Upper lobe of left lung (tissue), 6 donors: ENCODE data around the gene ZNF778. TPM values are rescaled to one million over a fixed set of nuclear protein-coding genes. Genes with fewer than 3 reads are reported as not detected.
A peak's percentile ranks its signal among the peaks of the same experiment; 100 is the strongest.
"Not testable (repeated sequence)": the region's sequence is repeated elsewhere in the genome, so short reads cannot be mapped to it uniquely, and the experiment has no call there.

ENCODE experiments used
- ATAC-seq, 2 donors: fragments of 200-7000 bp; cut with Tn5 transposase; one replicate each; pipeline ENCODE4 v1.9.1; 2022; ENCODE audit warnings: mild to moderate bottlenecking in 2 of 2, moderate library complexity in 2 of 2; ENCODE audit not compliant: low FRiP score in 2 of 2
- DNase-seq, 2 donors: peaks; one replicate each; pipeline ENCODE4 v3.0.0-alpha.2; 2019 to 2020
- H3K27ac ChIP-seq, 4 donors: fragments of 200-600 bp; sonication (generic); one replicate each; pipeline ENCODE4 v1.5.1; 2016 to 2019
- H3K27me3 ChIP-seq, 4 donors: fragments of 200-600 bp; sonication (generic); one replicate each; pipeline ENCODE4 v1.5.1; 2017 to 2019
- H3K36me3 ChIP-seq, 4 donors: fragments of 200-600 bp; sonication (generic); one replicate each; pipeline ENCODE4 v1.5.1; 2016 to 2019
- H3K4me1 ChIP-seq, 4 donors: fragments of 200-600 bp; sonication (generic); one replicate each; pipeline ENCODE4 v1.5.1; 2018 to 2019
- H3K4me3 ChIP-seq, 4 donors: fragments of 200-600 bp; sonication (generic); one replicate each; pipeline ENCODE4 v1.5.1; 2017 to 2019; ENCODE audit warnings: mild to moderate bottlenecking in 2 of 4, moderate library complexity in 1 of 4
- H3K9me3 ChIP-seq, 4 donors: fragments of 200-600 bp; sonication (generic); one replicate each; pipeline ENCODE4 v1.5.1; 2018 to 2019
- EP300 ChIP-seq, 4 donors: sonication (generic); formaldehyde crosslinking; IDR thresholded peaks; one replicate each; pipeline ENCODE4 v1.5.1; 2017; ENCODE audit warnings: antibody characterized with exemption in 4 of 4, control low read depth in 2 of 4
- POLR2A ChIP-seq, 4 donors: fragments of 450-650 bp; IDR thresholded peaks; one replicate each; pipeline ENCODE4 v1.5.1; 2016 to 2017; ENCODE audit warnings: antibody characterized with exemption in 4 of 4, mild to moderate bottlenecking in 2 of 4
- POLR2AphosphoS5 ChIP-seq, 2 donors: sonication (generic); formaldehyde crosslinking; IDR thresholded peaks; one replicate each; pipeline ENCODE4 v1.5.1; 2017; ENCODE audit warnings: antibody characterized with exemption in 2 of 2
- WGBS, 2 donors: methylation state at CpG; one replicate each; pipeline ENCODE4 v1.1.5; 2017 to 2018; 5-methylcytosine and 5-hydroxymethylcytosine counted together
- total RNA-seq, 6 donors: library from RNA; depleted of rRNA in 4 of 6; stranded (reverse); fragments of >200 nt in 4 of 6; gene quantifications; one replicate each; pipeline versions ENCODE4 v1.1.0 to v1.2.1, GENCODE V29; 2016 to 2021
- TF ChIP-seq, protein P1 (sequence below), 6 experiments: fragments of 450-650 bp in 4 of 6; fragments of 200-600 bp in 2 of 6; sonication (generic) in 2 of 6; IDR thresholded peaks; one replicate each; pipeline ENCODE4 v1.5.1; 2016 to 2019; ENCODE audit warnings: antibody characterized with exemption in 6 of 6
- donor health status: DM: no; HTN: no; CAD: no; lungs with moderate emphysema.
- donor health status: DM: no; HTN: yes; CAD: no; lungs with severe emphysema.

The ZNF778 gene
- total RNA-seq, 6 donors from 2014 or later: 12.3 to 50.1 (median 17.7) TPM

DNA sequence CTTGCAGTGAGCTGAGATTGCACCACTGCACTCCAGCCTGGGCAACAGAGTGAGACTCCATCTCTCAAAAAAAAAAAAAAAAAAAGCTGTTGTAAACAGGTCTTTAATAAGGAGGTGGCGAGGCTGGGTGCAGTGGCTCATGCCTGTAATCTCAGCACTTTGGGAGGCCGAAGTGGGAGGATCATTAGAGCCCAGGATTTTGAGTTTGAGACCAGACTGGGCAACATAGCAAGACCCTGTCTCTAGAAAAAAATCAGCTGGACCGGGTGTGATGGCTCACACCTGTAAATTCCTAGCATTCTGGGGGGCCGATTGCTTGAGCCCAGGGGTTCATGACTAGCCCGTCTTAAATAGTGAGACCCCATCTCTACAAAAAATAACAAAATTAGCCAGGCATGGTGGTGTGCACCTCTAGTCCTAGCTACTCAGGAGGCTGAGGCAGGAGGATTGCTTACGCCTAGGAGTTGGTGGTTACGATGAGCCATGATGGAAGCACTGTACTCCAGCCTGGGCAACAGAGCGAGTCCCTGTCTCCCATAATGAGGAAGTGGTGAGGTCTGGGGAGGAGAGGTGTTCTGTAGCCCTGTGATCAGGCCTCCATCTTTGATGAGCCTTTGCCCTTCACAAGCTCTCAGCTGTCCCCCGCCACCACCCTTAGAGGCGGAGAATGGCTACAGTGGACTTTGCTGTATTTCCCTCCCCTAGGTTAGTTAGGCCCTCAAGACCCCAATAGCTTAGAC is 36.2 kb downstream of the ZNF778 start:
- WGBS, 2 donors: 92% methylated on average over 10 of the region's 10 CpGs
- no peak for DNase-seq
- peaks cover 0 to 1% (median 0%) of the 10 kb centered on the region in 4 donors for H3K9me3 ChIP-seq

DNA sequence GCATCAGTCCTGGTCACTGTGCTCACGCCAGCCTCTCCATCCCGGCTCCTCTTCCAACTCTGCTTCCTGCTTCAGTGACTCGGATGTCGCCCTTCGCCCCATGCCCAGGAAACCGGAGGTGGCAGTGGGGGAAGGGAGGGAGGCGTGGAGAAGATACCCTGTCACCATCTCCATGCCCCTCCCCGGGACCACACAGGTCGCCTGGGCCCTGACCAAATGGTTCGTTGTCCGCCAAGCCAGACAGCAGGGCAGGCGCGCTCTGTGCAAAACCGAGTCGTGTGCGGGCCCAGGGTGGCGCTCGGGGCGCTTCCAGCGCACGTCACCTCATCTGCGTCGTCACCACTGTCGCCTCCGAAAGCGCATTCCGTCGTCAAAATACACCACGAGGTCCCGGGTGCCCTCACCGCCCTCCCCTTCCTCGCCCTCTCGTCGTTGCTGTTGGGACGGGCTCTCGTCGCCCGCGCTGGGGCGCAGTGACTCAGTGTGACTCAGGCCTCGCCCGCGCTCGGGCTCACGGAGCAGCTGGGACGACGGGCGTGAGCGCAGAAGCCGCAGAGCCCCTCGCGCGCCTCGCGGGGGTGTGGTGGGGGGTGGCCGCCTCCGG is 39.2 kb downstream of the ZNF778 start:
- H3K4me1 ChIP-seq: peaks cover 15 to 26% (median 18%) of the 10 kb centered on the region in 4 donors
- WGBS, 2 donors: 6 to 15% methylated on average over 7 to 21 of the region's 57 CpGs
- peak; percentile 79 to 93 for ATAC-seq
- peaks cover 0 to 11% (median 3%) of the 10 kb centered on the region in 4 donors for H3K27me3 ChIP-seq
- H3K4me3 ChIP-seq: peak overlapping the region in 3 of 4 donors; percentile 43 to 49 (median 47)
- peak; percentile 55 to 92 for DNase-seq
- TF ChIP-seq POLR2A (IDR thresholded peaks at IDR 0.05) (no peak), POLR2AphosphoS5 (IDR thresholded peaks at IDR 0.05) (peak; percentile 15 to 31)
- H3K27ac ChIP-seq: peak overlapping the region in 3 of 4 donors; percentile 43 to 65 (median 64)
- no peaks in the 10 kb centered on the region for H3K9me3 ChIP-seq
- H3K36me3 ChIP-seq: no peaks in the 10 kb centered on the region

More for the DNA sequence above, 36.2 kb downstream of the ZNF778 start:
- no peak overlapping the region for H3K4me3 ChIP-seq
- TF ChIP-seq, protein P1, sequence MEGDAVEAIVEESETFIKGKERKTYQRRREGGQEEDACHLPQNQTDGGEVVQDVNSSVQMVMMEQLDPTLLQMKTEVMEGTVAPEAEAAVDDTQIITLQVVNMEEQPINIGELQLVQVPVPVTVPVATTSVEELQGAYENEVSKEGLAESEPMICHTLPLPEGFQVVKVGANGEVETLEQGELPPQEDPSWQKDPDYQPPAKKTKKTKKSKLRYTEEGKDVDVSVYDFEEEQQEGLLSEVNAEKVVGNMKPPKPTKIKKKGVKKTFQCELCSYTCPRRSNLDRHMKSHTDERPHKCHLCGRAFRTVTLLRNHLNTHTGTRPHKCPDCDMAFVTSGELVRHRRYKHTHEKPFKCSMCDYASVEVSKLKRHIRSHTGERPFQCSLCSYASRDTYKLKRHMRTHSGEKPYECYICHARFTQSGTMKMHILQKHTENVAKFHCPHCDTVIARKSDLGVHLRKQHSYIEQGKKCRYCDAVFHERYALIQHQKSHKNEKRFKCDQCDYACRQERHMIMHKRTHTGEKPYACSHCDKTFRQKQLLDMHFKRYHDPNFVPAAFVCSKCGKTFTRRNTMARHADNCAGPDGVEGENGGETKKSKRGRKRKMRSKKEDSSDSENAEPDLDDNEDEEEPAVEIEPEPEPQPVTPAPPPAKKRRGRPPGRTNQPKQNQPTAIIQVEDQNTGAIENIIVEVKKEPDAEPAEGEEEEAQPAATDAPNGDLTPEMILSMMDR (IDR thresholded peaks at IDR 0.05): no peak
- no peak for TF ChIP-seq POLR2A (IDR thresholded peaks at IDR 0.05)
- TF ChIP-seq EP300 (IDR thresholded peaks at IDR 0.05): no peak
- TF ChIP-seq POLR2AphosphoS5 (IDR thresholded peaks at IDR 0.05): no peak
- no peak for ATAC-seq
- no peaks in the 10 kb centered on the region for H3K36me3 ChIP-seq
- peaks cover 0 to 11% (median 3%) of the 10 kb centered on the region in 4 donors for H3K27me3 ChIP-seq
- H3K27ac ChIP-seq: no peak overlapping the region
- H3K4me1 ChIP-seq: peaks cover 13 to 19% (median 15%) of the 10 kb centered on the region in 4 donors

DNA sequence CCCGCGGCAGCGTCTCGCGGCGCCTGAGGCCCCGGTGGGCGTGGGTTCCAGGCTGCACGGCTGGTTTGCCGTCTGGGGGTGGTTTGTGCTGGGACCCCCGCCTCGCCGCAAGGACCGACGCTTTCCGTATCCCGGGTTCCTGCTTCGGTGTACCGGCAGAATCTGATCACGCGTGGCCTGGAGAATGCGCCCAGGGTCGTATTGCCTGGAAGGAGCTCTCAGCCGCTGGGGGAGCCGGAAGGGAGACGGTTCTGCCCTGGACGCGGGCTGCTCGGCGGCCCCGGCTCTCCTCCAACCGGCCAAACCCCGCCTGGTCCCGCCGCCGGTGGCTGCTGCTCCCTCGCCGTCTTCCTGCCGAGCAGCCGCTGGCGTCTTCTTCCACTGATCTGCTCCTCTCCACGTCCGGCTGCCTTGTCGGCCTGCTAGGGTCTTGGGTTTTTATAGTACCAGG is 39.8 kb downstream of the ZNF778 start:
- DNase-seq: peak in 1 of 2 donors; percentile 84
- Histone ChIP-seq H3K27ac (peak overlapping the region in 3 of 4 donors; percentile 43 to 65 (median 64)), H3K4me1 (peaks cover 15 to 26% (median 20%) of the 10 kb centered on the region in 4 donors), H3K36me3 (no peaks in the 10 kb centered on the region), H3K4me3 (peak overlapping the region in 3 of 4 donors; percentile 43 to 49 (median 47)), H3K9me3 (peaks cover 0 to 1% (median 0%) of the 10 kb centered on the region in 4 donors), H3K27me3 (peaks cover 0 to 11% (median 3%) of the 10 kb centered on the region in 4 donors)
- ATAC-seq: peak in 1 of 2 donors; percentile 70
- TF ChIP-seq POLR2AphosphoS5 (IDR thresholded peaks at IDR 0.05) (no peak), POLR2A (IDR thresholded peaks at IDR 0.05) (no peak), EP300 (IDR thresholded peaks at IDR 0.05) (no peak)
- TF ChIP-seq, protein P1 (IDR thresholded peaks at IDR 0.05): no peak
- WGBS, 2 donors: 0 to 2% methylated on average over 2 to 40 of the region's 44 CpGs

DNA sequence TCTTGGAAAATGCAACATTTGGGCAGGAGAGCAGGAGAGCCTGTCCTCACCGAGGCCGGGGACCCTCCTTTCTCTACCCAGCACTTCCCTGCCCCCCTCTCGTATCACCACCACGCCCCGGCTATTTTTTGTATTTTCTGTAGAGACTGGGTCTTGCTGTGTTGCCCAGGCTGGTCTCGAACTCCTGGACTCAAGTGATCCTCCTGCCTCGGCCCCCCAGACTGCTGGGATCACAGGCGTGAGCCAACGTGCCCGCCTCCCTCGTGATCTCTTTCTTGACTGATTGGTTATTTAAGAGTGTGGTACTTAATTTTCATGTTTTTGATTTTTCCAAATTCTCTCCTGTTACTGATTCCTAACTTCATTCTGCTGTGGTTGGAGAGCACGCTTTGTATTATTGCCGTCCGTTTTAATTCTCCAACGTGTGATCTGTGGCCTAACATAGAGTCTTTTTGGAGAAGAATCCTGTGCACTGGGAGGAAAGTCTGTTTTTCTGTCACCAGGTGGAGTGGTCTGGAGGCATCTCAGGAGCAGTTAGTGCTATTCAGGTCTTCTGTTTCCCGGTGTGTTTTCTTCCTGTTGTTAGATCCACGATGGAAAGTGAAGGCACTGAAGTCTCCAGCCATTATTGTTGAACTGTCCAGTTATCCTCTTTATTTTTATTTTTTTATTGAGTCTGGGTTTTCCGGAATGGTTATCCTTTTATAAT is 40.4 kb downstream of the ZNF778 start:
- 81 to 85% methylated on average over 18 of the region's 18 CpGs for WGBS, 2 donors
- Histone ChIP-seq H3K4me1 (peaks cover 15 to 26% (median 20%) of the 10 kb centered on the region in 4 donors), H3K9me3 (peaks cover 0 to 7% (median 0%) of the 10 kb centered on the region in 4 donors), H3K36me3 (no peaks in the 10 kb centered on the region), H3K27me3 (peaks cover 0 to 11% (median 3%) of the 10 kb centered on the region in 4 donors), H3K4me3 (peak overlapping the region in 3 of 4 donors; percentile 43 to 49 (median 47)), H3K27ac (no peak overlapping the region)
- TF ChIP-seq EP300 (IDR thresholded peaks at IDR 0.05) (no peak), POLR2A (IDR thresholded peaks at IDR 0.05) (no peak)
- TF ChIP-seq, protein P1 (IDR thresholded peaks at IDR 0.05): no peak
- no peak for DNase-seq
- no peak for ATAC-seq

DNA sequence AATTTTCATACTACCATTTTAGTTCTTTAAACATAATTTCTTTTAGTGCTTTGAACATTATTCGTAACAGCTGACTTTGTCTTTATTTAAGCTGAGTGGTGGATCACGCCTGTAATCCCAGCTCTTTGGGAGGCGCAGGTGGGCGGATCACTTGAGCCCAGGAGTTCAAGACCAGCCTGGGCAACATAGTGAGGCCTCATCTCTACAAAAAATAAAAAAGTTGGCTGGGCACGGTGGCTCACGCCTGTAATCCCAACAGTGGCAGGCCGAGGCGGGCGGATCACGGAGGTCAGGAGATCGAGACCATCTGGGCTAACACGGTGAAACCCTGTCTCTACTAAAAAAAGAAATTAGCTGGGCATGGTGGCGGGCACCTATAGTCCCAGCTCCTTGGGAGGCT is 42.4 kb downstream of the ZNF778 start:
- not testable (repeated sequence) for H3K4me3 ChIP-seq, ATAC-seq

More for the DNA sequence above, 42.4 kb downstream of the ZNF778 start:
- peaks cover 0 to 11% (median 3%) of the 10 kb centered on the region in 4 donors for H3K27me3 ChIP-seq
- DNase-seq, H3K9me3 ChIP-seq, H3K27ac ChIP-seq, H3K36me3 ChIP-seq: not testable (repeated sequence)
- H3K4me1 ChIP-seq: peaks cover 15 to 26% (median 20%) of the 10 kb centered on the region in 4 donors
- WGBS, 2 donors: 95% methylated on average over 13 of the region's 13 CpGs
